ENCODE measurements around the gene CNPY3. TPM values are rescaled to one million over a fixed set of nuclear protein-coding genes. Genes with fewer than 3 reads are reported as not detected.

The CNPY3 gene
- total and polyA plus RNA-seq, 10 of the 15 experiments (the other 5 are each of a cell fraction or from before 2014, with no cell fraction given), result 7.2 to 102 (median 73.6) TPM

GRCh38 chr6:42935322-42935721 is 6.0 kb downstream of the CNPY3 start:
- in situ Hi-C loops (cut with MboI) (no loop called here), intact Hi-C loops (cut with micrococcal nuclease; ENCODE audit: unreplicated experiment) (no loop called here)
- ATAC-seq, result peak; percentile 37
- RAD21 ChIA-PET (ENCODE audit: unreplicated experiment), result interaction anchor here (0.6 to 0.9 kb wide), 2 partner anchors 27 to 172 kb away, joined by 3 read pairs; no protein-coding TSS in a partner anchor
- Histone ChIP-seq H3K9ac (ENCODE audit: control insufficient read depth, insufficient read depth, low read length) (no peak overlapping the region), H3K4me2 (ENCODE audit: control insufficient read depth, insufficient read depth) (0 out of 2 replicates have a peak overlapping the region, but pooled peaks have one; percentile 2), H3K9me3 (replicated peaks; ENCODE audit: control insufficient read depth, insufficient read depth, low read length) (no peaks in the 10 kb centered on the region), H3K4me3 (no peak overlapping the region), H3K27me3 (replicated peaks in 1 of 2; ENCODE audit: control insufficient read depth in 2 of 2, insufficient read depth in 2 of 2, low read length in 1 of 2) (no peaks in the 10 kb centered on the region), H3K27ac (ENCODE audit: control insufficient read depth, insufficient read depth) (no peak overlapping the region), H3K79me2 (ENCODE audit: control insufficient read depth, insufficient read depth, low read length) (peaks cover 52% of the 10 kb centered on the region), H3K4me1 (ENCODE audit: control insufficient read depth, insufficient read depth, low read length) (peaks cover 25% of the 10 kb centered on the region), H2AFZ (ENCODE audit: control insufficient read depth, low read depth, low read length) (no peak overlapping the region), H4K20me1 (ENCODE audit: control insufficient read depth, insufficient read depth) (peaks cover 12% of the 10 kb centered on the region), H3K36me3 (ENCODE audit: control insufficient read depth in 2 of 2, insufficient read depth in 2 of 2, low read length in 1 of 2) (peaks cover 36 to 51% of the 10 kb centered on the region in 2 experiments)
- CTCF ChIA-PET, result interaction anchor here (0.5 to 2.7 kb wide), 5 partner anchors 17 to 366 kb away, joined by 3 to 8 read pairs (median 3); partner anchors contain the start of gene PPP2R5D
- DNase-seq (ENCODE audit: low read depth, low spot score), result peak; percentile 34
- POLR2A ChIA-PET, result no interaction called here
- WGBS (ENCODE audit: insufficient coverage, insufficient replicate concordance, low lambda C conversion rate, missing lambda C conversion rate), result 38% methylated on average over 7 of the region's 7 CpGs
- TF ChIP-seq NR2F1 (conservative IDR thresholded peaks at IDR 0.05) (no peak), IKZF2 (IDR thresholded peaks at IDR 0.05) (peak; percentile 39 to 53; a peak in 3 of 4 replicates), NFXL1 (IDR thresholded peaks at IDR 0.05; ENCODE audit: borderline replicate concordance) (no peak), GABPA (IDR thresholded peaks at IDR 0.05; ENCODE audit: low read depth) (0 out of 2 replicates have a peak, but pooled peaks have one; percentile 29), SIX5 (IDR thresholded peaks at IDR 0.05; ENCODE audit: low read depth, low read length, severe bottlenecking) (no peak), RUNX3 (IDR thresholded peaks at IDR 0.05; ENCODE audit: low read length) (peak; percentile 90), E2F4 (IDR thresholded peaks at IDR 0.05; ENCODE audit: low read depth, low read length) (no peak), MTA3 (IDR thresholded peaks at IDR 0.05; ENCODE audit: borderline replicate concordance, low read length) (0 out of 2 replicates have a peak, but pooled peaks have one; percentile 66), IKZF1 (conservative IDR thresholded peaks at IDR 0.05) (peak; percentile 62), IRF4 (IDR thresholded peaks at IDR 0.05; ENCODE audit: low read depth, low read length) (peak; percentile 52; the same call in 1 of the 2 replicates), PAX5 (IDR thresholded peaks at IDR 0.05; ENCODE audit: borderline replicate concordance, low read depth, low read length) (peak; percentile 62; the same call in 1 of the 2 replicates), ETV6 (conservative IDR thresholded peaks at IDR 0.05 in 1 of 2, IDR thresholded peaks at IDR 0.05 in 1 of 2; ENCODE audit: borderline replicate concordance in 1 of 2, low read depth in 1 of 2) (peak in 1 of 2 experiments; percentile 68; a peak in 2 of 4 replicates), TCF3 (IDR thresholded peaks at IDR 0.05; ENCODE audit: borderline replicate concordance, insufficient read depth, low read depth, low read length) (0 out of 2 replicates have a peak, but pooled peaks have one; percentile 22), EED (IDR thresholded peaks at IDR 0.05; ENCODE audit: low read depth) (peak; percentile 67; the same call in 1 of the 2 replicates), SPI1 (IDR thresholded peaks at IDR 0.05; ENCODE audit: borderline replicate concordance, insufficient read depth, low read depth, low read length) (peak; percentile 88), TCF12 (IDR thresholded peaks at IDR 0.05; ENCODE audit: low read depth, low read length) (peak; percentile 83), STAT1 (conservative IDR thresholded peaks at IDR 0.05) (no peak), CBFB (IDR thresholded peaks at IDR 0.05; ENCODE audit: low read depth) (peak; percentile 71), ATF2 (IDR thresholded peaks at IDR 0.05; ENCODE audit: low read length) (peak; percentile 27; the same call in 1 of the 2 replicates)
- BruUV-seq (replicated peaks), result no TSS peak
- FAIRE-seq, result no peak
- SMC1A ChIA-PET (ENCODE audit: uncharacterized antibody, unreplicated experiment), result interaction anchor here (0.6 to 1.4 kb wide), 4 partner anchors 29 to 49 kb away, joined by 3 to 5 read pairs (median 4); partner anchors contain the start of gene PPP2R5D

Data from GM12878 (cell line).